Effector memory CD4-positive, alpha-beta T cell (primary cell): Measurements from ENCODE around the gene TGFBR1.

ENCODE experiments used
- DNase-seq, 3 donors: peaks; one replicate each; pipeline ENCODE4 v3.0.0-alpha.2; 2020
- H3K27ac ChIP-seq: 2 replicates; pipeline ENCODE4 v1.7.0; 2013; ENCODE audit warnings: mild to moderate bottlenecking, low read length, moderate library complexity; ENCODE audit not compliant: insufficient read depth, poor library complexity, severe bottlenecking
- H3K27me3 ChIP-seq: replicated peaks from 2 replicates; pipeline ENCODE4 v1.7.0; 2013; ENCODE audit warnings: mild to moderate bottlenecking, low read length; ENCODE audit not compliant: insufficient read depth, control insufficient read depth, poor library complexity, severe bottlenecking
- H3K36me3 ChIP-seq: 2 replicates; pipeline ENCODE4 v1.7.0; 2013; ENCODE audit warnings: mild to moderate bottlenecking, low read length, moderate library complexity; ENCODE audit not compliant: control insufficient read depth, insufficient read depth
- H3K4me1 ChIP-seq: 2 replicates; pipeline ENCODE4 v1.7.0; 2013; ENCODE audit warnings: low read length, mild to moderate bottlenecking; ENCODE audit not compliant: control insufficient read depth, insufficient read depth, poor library complexity, severe bottlenecking
- H3K4me3 ChIP-seq: 2 replicates; pipeline ENCODE4 v1.7.0; 2013; ENCODE audit warnings: low read length, low read depth, mild to moderate bottlenecking; ENCODE audit not compliant: insufficient read depth, poor library complexity, severe bottlenecking
- H3K9me3 ChIP-seq: 2 replicates; pipeline ENCODE4 v1.7.0; 2013; ENCODE audit warnings: mild to moderate bottlenecking, low read length, moderate library complexity; ENCODE audit not compliant: control insufficient read depth

Gene TGFBR1

GRCh38 chr9:99177576-99178366 is 72.9 kb downstream of the TGFBR1 start:
- Histone ChIP-seq H3K27ac (no peak overlapping the region), H3K4me1 (no peaks in the 10 kb centered on the region), H3K27me3 (no peaks in the 10 kb centered on the region), H3K36me3 (no peaks in the 10 kb centered on the region), H3K4me3 (no peak overlapping the region), H3K9me3 (no peaks in the 10 kb centered on the region)
- no peak for DNase-seq

GRCh38 chr9:99178912-99179872 is 74.3 kb downstream of the TGFBR1 start:
- no peak overlapping the region for H3K27ac ChIP-seq
- no peaks in the 10 kb centered on the region for H3K4me1 ChIP-seq
- no peak for DNase-seq
- H3K27me3 ChIP-seq: no peaks in the 10 kb centered on the region
- H3K36me3 ChIP-seq: no peaks in the 10 kb centered on the region
- no peak overlapping the region for H3K4me3 ChIP-seq
- H3K9me3 ChIP-seq: no peaks in the 10 kb centered on the region

GRCh38 chr9:99180199-99180598 is 75.3 kb downstream of the TGFBR1 start:
- no peaks in the 10 kb centered on the region for H3K27me3 ChIP-seq
- no peak for DNase-seq
- no peaks in the 10 kb centered on the region for H3K4me1 ChIP-seq
- H3K9me3 ChIP-seq: no peaks in the 10 kb centered on the region
- H3K36me3 ChIP-seq: no peaks in the 10 kb centered on the region
- H3K4me3 ChIP-seq: no peak overlapping the region
- H3K27ac ChIP-seq: no peak overlapping the region

GRCh38 chr9:99180662-99181061 is 75.7 kb downstream of the TGFBR1 start:
- Histone ChIP-seq H3K36me3 (no peaks in the 10 kb centered on the region), H3K9me3 (no peaks in the 10 kb centered on the region), H3K4me3 (no peak overlapping the region), H3K27ac (no peak overlapping the region), H3K4me1 (no peaks in the 10 kb centered on the region), H3K27me3 (no peaks in the 10 kb centered on the region)
- DNase-seq: no peak

DNA sequence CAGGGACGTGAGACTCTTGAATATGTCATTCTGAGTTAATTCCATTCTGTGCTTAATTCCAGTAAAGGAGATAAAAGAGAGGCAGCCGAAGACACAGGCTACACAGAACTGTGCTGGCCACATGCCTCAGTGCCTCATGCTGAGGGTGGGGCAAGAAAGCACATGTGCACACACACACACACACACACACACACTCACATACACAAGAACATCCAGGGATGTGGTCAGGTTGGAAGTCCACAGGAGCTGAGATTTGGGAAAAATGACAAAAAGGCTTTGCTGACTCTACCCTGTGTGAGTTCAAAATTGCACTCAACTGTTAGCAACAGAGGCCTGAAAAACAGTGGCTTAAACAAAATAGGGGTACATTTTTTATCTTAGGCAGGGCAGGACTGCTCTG is 76.3 kb downstream of the TGFBR1 start:
- DNase-seq: no peak
- H3K9me3 ChIP-seq: no peaks in the 10 kb centered on the region
- H3K4me3 ChIP-seq: no peak overlapping the region
- no peaks in the 10 kb centered on the region for H3K27me3 ChIP-seq
- no peaks in the 10 kb centered on the region for H3K4me1 ChIP-seq
- H3K36me3 ChIP-seq: no peaks in the 10 kb centered on the region
- H3K27ac ChIP-seq: no peak overlapping the region

DNA sequence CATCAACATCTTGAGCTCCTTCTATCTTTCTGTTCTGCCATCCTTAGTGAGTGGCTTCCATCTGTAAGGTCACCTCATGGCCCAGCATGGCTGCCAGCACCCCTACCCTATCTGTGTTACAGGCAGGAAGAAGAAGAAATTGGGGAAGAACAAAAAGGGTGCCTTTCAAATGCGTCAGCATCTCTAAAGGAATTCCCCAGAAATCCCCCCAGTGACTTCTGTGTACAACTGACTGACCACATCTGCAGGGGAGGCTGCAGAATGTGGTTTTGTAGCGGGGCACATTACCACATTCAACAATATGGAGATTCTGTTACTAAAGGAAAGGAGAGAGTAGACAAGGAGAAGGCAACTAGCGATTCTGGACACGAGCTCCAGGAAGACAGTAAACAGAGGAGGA is 76.7 kb downstream of the TGFBR1 start:
- no peak overlapping the region for H3K27ac ChIP-seq
- no peak for DNase-seq
- H3K4me1 ChIP-seq: no peaks in the 10 kb centered on the region
- H3K4me3 ChIP-seq: no peak overlapping the region
- H3K27me3 ChIP-seq: no peaks in the 10 kb centered on the region
- no peaks in the 10 kb centered on the region for H3K36me3 ChIP-seq
- H3K9me3 ChIP-seq: no peaks in the 10 kb centered on the region

DNA sequence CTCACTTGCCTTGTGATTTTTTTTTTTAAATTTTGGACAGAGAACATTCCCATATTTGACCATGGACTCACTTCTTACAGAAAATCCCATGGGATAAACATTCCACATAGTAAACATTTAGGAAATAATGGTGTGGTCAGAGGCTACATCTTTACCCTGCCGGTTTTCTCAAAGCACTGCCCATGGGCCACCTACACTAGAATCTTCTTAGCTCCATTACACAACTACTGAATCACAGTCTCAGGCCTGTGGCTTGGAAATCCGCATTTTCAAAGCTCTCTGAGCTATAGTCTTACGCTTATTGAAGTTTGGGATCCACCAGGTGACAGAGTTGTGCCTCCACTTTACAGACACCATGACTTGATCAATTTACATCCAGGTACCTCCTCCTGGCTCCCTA is 77.4 kb downstream of the TGFBR1 start:
- Histone ChIP-seq H3K27me3 (no peaks in the 10 kb centered on the region), H3K9me3 (no peaks in the 10 kb centered on the region), H3K4me3 (no peak overlapping the region), H3K36me3 (no peaks in the 10 kb centered on the region), H3K27ac (no peak overlapping the region), H3K4me1 (no peaks in the 10 kb centered on the region)
- no peak for DNase-seq

- Histone ChIP-seq H3K4me1 (no peaks in the 10 kb centered on the region), H3K9me3 (no peaks in the 10 kb centered on the region), H3K27me3 (no peaks in the 10 kb centered on the region), H3K27ac (no peak overlapping the region), H3K36me3 (no peaks in the 10 kb centered on the region), H3K4me3 (no peak overlapping the region)
- no peak for DNase-seq
Observed at GRCh38 chr9:99183616-99184015, 78.7 kb downstream of the TGFBR1 start.

GRCh38 chr9:99184110-99184474 is 79.2 kb downstream of the TGFBR1 start:
- H3K4me3 ChIP-seq: no peak overlapping the region
- no peak for DNase-seq
- no peaks in the 10 kb centered on the region for H3K9me3 ChIP-seq
- H3K36me3 ChIP-seq: no peaks in the 10 kb centered on the region
- H3K4me1 ChIP-seq: no peaks in the 10 kb centered on the region
- no peaks in the 10 kb centered on the region for H3K27me3 ChIP-seq
- no peak overlapping the region for H3K27ac ChIP-seq
